Osteocyte (in vitro differentiated cells): ENCODE data around the gene TGFBI. TPM values are rescaled to one million over a fixed set of nuclear protein-coding genes. Genes with fewer than 3 reads are reported as not detected.
A peak's percentile ranks its signal among the peaks of the same experiment; 100 is the strongest.

ENCODE experiments used
- DNase-seq: peaks from one replicate; pipeline ENCODE4 v3.0.0; 2021; ENCODE audit warnings: mixed read lengths; ENCODE audit not compliant: unreplicated experiment; ENCODE audit errors: extremely low spot score
- H3K27ac Mint-ChIP-seq: one replicate; pipeline ENCODE4 v1.8.0; 2021; ENCODE audit warnings: mild to moderate bottlenecking, mixed read lengths; ENCODE audit not compliant: unreplicated experiment
- H3K27me3 Mint-ChIP-seq: one replicate; pipeline ENCODE4 v1.8.0; 2021; ENCODE audit warnings: mixed read lengths; ENCODE audit not compliant: unreplicated experiment
- H3K36me3 Mint-ChIP-seq: one replicate; pipeline ENCODE4 v1.8.0; 2021; ENCODE audit warnings: mixed read lengths; ENCODE audit not compliant: unreplicated experiment
- H3K4me1 Mint-ChIP-seq: one replicate; pipeline ENCODE4 v1.8.0; 2021; ENCODE audit warnings: mixed read lengths; ENCODE audit not compliant: unreplicated experiment
- H3K4me3 Mint-ChIP-seq: one replicate; pipeline ENCODE4 v1.8.0; 2021; ENCODE audit warnings: mild to moderate bottlenecking, moderate library complexity, mixed read lengths; ENCODE audit not compliant: unreplicated experiment
- H3K9me3 Mint-ChIP-seq: one replicate; pipeline ENCODE4 v1.8.0; 2021; ENCODE audit warnings: mixed read lengths; ENCODE audit not compliant: unreplicated experiment
- total RNA-seq: library from RNA; stranded (reverse); gene quantifications from 2 replicates; pipeline ENCODE4 v1.2.1, GENCODE V29; 2021
- TF ChIP-seq, protein P1 (sequence below): fragments of 200-600 bp; sonication (generic); IDR thresholded peaks from 2 replicates; pipeline ENCODE4 v1.5.0; 2021; ENCODE audit warnings: antibody characterized with exemption, mild to moderate bottlenecking, moderate library complexity

Gene TGFBI
- total RNA-seq, 1 donor from 2014 or later: 267 TPM

DNA sequence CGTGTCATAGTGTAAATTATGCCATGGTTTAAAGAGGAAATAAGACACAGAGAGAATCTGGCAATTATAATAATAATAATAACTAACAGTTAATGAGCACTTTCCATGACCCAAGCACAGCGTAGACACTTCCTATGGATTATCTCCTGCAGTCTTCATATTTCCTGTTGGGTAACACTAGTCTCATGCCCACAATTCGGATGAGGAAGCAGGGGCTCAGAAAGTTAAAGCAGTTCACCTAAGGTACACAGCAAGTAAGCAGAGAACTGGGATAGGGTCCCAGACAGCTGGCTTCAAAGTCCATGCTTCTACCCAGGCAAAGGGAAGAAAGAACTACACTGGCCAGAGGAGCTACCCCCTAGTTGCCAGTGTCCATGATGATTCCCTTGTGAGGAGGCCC lies 27.9 kb upstream of the TGFBI start:
- H3K27me3 Mint-ChIP-seq: no peaks in the 10 kb centered on the region
- H3K4me1 Mint-ChIP-seq: peaks cover 63% of the 10 kb centered on the region
- no peak overlapping the region for H3K4me3 Mint-ChIP-seq

DNA sequence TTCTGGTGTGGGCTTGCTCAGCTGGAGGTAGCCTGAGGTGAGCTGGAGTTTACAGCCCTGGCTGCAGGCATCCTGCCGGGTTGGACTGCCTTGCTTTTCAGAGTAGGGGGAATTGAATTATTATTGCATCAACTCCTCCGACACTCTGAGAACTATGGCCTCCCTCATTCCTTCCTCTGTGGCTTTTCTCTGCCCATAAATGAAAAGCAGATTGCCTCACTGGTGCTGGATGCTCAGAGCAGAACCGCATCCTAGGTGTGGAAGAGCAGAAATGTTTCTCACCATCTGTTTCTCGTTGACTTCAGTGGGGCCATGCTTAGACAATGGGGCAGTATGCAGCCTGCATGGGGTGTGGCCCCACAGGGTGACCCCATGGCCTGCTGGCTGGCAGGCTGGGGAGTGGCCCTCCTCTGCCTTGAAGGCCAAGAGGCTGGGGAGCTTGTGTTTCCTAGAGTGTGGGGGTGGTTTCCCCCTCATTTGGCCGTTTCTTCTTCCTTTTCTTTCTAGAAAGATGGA lies 27.3 kb upstream of the TGFBI start:
- peak overlapping the region; percentile 84 for H3K27ac Mint-ChIP-seq
- no peak for DNase-seq
- H3K9me3 Mint-ChIP-seq: no peaks in the 10 kb centered on the region
- H3K4me3 Mint-ChIP-seq: no peak overlapping the region
- H3K4me1 Mint-ChIP-seq: peaks cover 63% of the 10 kb centered on the region
- TF ChIP-seq, protein P1, sequence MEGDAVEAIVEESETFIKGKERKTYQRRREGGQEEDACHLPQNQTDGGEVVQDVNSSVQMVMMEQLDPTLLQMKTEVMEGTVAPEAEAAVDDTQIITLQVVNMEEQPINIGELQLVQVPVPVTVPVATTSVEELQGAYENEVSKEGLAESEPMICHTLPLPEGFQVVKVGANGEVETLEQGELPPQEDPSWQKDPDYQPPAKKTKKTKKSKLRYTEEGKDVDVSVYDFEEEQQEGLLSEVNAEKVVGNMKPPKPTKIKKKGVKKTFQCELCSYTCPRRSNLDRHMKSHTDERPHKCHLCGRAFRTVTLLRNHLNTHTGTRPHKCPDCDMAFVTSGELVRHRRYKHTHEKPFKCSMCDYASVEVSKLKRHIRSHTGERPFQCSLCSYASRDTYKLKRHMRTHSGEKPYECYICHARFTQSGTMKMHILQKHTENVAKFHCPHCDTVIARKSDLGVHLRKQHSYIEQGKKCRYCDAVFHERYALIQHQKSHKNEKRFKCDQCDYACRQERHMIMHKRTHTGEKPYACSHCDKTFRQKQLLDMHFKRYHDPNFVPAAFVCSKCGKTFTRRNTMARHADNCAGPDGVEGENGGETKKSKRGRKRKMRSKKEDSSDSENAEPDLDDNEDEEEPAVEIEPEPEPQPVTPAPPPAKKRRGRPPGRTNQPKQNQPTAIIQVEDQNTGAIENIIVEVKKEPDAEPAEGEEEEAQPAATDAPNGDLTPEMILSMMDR: no peak
- H3K27me3 Mint-ChIP-seq: no peaks in the 10 kb centered on the region
- no peaks in the 10 kb centered on the region for H3K36me3 Mint-ChIP-seq

More for the DNA sequence above, 27.9 kb upstream of the TGFBI start:
- TF ChIP-seq, protein P1: no peak
- peak overlapping the region; percentile 84 for H3K27ac Mint-ChIP-seq
- no peaks in the 10 kb centered on the region for H3K9me3 Mint-ChIP-seq
- DNase-seq: no peak
- H3K36me3 Mint-ChIP-seq: no peaks in the 10 kb centered on the region

DNA sequence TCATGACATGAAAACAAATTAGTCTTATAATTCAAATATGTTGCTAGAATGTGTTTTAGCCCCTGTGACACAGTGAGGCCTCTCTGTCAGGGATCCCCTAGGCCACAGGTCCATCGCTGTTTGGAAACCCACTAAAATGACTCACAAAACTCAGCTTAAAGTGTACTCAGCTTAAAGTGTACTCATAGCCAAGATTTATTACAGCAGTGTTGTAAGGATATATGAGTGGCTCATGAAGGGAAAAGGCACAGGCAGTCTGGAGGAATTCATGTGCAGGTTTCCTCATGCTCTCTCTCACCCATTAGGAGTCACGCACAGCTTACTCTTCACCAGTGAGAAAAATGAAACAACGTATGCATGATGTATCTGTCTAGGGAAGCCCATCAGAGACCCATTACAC lies 24.4 kb upstream of the TGFBI start:
- TF ChIP-seq, protein P1: no peak
- Mint-ChIP-seq H3K36me3 (no peaks in the 10 kb centered on the region), H3K27me3 (no peaks in the 10 kb centered on the region), H3K9me3 (no peaks in the 10 kb centered on the region), H3K27ac (no peak overlapping the region), H3K4me1 (peaks cover 63% of the 10 kb centered on the region), H3K4me3 (no peak overlapping the region)
- DNase-seq: no peak

DNA sequence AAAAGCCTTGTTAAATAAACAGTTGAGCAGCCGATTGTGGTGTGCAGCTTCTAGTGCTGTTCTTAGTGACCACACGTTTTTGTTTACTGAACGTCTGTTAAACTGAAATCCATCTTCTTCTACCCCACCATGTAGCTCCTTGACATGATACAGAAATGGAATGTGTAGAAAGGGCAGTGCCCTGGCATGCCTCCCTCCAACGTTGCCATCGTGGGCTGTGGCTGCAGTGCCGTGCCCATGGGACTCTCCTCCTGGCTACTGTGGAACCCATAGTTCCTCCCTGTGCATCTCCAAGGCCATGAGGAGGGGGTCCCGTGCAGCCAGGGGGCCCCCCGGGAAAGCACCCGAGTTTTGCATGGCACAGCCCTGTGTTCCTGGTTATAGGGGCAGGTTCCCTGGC lies 23.3 kb upstream of the TGFBI start:
- Mint-ChIP-seq H3K9me3 (no peaks in the 10 kb centered on the region), H3K27ac (no peak overlapping the region), H3K27me3 (no peaks in the 10 kb centered on the region), H3K36me3 (no peaks in the 10 kb centered on the region), H3K4me1 (peaks cover 56% of the 10 kb centered on the region), H3K4me3 (no peak overlapping the region)
- DNase-seq: no peak
- TF ChIP-seq, protein P1: no peak

DNA sequence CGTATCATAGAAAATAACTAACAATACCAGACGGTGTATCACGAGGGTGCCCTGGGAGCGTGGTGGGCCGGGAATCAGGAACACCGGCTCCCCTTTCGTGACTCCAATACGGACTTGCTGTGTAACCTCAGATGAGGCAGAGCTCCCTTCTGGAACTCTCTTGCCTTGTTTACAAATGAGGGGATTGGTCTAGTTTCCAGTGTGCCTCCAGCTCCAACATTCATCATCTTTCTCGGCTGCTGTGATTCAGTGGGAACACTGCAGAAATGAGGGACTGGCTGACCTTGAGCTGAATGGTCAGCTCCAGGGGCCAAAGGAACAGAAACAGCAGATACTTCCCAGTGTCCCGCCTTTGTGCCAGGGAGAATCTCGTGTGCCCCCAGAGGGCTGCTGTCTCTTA lies 22.6 kb upstream of the TGFBI start:
- Mint-ChIP-seq H3K9me3 (no peaks in the 10 kb centered on the region), H3K4me3 (no peak overlapping the region), H3K27ac (peak overlapping the region; percentile 64), H3K36me3 (no peaks in the 10 kb centered on the region), H3K27me3 (no peaks in the 10 kb centered on the region), H3K4me1 (peaks cover 54% of the 10 kb centered on the region)
- TF ChIP-seq, protein P1: no peak
- DNase-seq: no peak
